GM12874 (cell line): ENCODE data around the gene RGS10.

Source experiments
- TF ChIP-seq, protein P1 (sequence below): IDR thresholded peaks from 2 replicates; pipeline ENCODE4 v1.5.1; 2011; ENCODE audit warnings: low read depth, mild to moderate bottlenecking, control low read depth, low read length, moderate library complexity; ENCODE audit not compliant: insufficient read depth

RGS10 gene

DNA sequence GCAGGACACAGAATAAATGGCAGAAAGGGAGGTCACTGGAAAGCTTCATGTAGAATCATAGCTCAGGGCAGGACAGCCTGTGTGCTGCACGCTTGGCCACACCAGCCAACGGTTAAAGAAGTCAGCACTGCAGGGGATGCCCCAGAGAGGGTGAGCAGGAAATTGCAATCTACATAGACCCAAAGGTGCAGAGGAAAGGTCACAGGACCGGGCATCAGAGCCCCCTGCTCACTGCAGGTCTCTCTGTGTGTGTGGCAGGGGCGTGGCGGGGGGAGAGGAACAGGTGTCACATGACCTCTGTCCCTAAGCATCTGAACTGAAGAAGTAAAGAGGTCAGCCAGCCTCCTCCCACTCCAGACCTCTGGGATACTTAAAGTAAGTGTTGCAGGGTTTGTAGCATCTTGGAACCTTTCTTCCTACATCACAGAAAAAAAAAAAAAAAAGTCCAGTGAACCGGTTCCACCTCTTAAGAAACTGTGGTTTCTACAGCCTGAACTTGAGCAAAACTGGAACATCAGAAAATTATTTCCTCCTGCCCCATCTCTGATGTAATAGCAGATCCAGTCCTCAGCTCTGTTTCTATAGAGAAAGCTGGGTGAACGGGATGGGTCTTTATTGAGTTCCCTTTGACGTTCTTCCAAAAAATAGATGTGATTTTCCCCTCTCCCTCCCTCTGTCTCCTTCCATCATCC is 64.3 kb downstream of the RGS10 start:
- TF ChIP-seq, protein P1, sequence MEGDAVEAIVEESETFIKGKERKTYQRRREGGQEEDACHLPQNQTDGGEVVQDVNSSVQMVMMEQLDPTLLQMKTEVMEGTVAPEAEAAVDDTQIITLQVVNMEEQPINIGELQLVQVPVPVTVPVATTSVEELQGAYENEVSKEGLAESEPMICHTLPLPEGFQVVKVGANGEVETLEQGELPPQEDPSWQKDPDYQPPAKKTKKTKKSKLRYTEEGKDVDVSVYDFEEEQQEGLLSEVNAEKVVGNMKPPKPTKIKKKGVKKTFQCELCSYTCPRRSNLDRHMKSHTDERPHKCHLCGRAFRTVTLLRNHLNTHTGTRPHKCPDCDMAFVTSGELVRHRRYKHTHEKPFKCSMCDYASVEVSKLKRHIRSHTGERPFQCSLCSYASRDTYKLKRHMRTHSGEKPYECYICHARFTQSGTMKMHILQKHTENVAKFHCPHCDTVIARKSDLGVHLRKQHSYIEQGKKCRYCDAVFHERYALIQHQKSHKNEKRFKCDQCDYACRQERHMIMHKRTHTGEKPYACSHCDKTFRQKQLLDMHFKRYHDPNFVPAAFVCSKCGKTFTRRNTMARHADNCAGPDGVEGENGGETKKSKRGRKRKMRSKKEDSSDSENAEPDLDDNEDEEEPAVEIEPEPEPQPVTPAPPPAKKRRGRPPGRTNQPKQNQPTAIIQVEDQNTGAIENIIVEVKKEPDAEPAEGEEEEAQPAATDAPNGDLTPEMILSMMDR = no peak

DNA sequence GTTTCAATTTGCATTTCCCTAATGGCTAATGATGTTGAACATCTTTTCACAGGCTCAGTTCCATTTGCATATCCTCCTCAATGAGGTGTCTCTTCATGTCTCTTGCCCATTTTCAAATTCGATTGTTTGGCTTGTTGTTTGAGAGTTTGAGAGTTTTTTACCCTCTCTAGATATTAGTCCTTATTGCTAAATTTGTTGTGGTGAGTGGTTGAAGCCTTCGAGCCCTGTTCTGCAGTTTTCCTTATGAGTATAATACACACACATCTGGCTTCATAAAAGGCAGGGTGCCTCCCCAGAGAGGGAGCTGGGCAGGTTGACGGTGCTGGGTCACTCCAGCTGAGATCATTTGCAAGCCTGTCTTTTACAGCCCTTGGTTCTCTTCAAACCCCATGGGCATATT is 65.1 kb downstream of the RGS10 start:
- TF ChIP-seq, protein P1 = no peak

DNA sequence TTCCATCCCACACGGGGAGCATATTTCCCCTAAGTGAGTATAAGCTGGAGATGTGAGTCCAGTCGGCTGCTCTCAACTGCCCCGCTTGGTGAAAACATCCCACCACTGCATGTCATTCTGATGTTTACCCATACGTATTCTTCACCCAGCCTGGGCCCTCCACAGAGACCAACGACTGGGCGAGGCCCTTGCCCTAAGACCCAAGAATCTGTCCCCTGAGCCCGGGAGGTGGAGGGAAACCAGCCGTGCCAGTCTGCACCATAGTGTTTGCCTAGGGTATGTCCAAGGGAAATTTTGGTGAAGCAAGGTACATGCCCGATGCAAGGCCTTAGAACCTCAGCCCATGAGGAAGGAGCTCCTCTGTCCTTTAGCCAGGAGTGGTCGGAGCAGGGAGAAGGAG is 67.9 kb downstream of the RGS10 start:
- TF ChIP-seq, protein P1 = no peak

DNA sequence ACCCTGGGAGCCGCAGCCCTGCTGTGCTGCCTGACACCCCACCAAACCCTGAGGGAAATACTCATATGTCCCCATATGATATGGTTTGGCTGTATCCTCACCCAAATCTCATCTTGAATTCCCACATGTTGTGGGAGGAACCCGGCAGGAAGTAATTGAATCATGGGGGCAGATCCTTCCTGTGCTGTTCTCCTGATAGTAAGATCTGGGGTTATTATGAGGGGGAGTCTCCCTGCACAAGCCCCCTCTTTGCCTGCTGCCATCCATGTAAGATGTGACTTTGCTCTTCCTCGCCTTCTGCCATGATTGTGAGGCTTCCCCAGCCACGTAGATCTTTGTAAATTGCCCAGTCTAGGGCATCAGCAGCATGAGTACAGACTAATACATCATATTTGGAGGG is 68.7 kb downstream of the RGS10 start:
- TF ChIP-seq, protein P1 = no peak

DNA sequence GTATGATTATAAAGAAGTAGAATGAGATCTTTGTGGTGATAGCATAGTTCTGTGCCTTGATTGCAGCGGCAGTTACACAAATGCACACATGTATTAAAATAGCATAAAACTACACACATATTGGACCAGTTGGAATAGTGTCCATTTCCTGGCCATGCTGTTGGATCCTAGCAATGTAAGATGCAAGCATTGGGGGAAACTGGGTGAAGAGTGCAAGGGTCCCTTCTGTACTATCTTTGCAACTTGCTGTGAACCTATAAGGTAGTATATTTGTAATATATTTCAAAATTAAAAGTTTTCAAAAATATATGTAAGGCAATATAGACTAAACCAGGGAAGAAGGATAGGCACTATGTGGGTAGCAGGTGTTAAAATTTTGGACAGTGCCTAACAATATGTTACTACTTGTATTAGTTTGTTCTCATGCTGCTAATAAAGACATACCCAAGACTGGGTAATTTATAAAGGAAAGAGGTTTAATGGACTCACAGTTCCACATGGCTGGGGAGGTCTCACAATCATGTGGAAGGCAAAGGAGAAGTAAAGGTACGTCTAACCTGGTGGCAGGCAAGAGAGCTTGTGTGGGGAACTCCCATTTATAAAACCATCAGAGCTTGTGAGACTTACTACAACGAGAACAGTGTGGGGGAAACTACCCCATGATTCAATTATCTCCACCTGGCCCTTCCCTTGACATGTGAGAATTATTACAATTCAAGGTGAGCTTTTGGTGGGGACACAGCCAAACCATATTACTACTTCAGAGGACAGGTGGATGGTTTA is 71.4 kb downstream of the RGS10 start:
- TF ChIP-seq, protein P1 = no peak

DNA sequence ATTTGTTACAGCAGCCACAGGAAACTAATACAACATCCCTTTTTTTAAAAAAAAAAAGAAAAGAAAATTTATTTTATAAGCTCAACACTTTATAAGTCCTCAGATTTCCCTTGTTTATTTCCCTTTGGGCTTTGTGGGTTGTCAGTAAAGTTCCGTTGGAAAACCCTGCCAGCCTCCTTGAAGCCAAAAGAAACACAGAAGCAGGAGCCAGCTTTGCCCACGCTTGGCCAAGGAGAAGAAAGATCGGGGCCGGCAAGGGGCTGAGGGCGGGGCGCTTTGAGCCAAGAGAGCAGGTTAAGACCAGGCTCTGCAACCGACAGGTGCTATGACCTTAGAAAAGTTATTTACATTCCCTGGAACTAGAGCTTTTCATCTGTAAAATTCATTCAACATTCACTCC is 72.7 kb downstream of the RGS10 start:
- TF ChIP-seq, protein P1 = no peak

DNA sequence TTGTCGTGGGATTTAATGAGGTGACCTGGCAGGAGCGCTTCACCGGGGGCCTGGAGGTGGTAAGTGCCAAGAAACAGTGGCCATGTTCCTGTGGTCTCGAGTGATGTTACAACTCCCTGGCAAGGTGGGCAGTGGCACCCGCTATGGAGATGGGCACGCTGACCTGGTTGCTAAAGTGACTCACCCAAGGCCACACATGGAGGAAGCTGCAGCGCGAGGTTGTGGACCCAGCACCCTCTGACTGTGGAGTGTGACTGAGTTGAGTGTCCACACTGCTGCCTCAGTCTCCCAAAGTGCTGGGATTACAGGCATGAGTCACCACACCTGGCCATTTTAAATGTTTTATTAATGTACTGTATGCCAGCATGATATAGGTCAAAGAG is 73.2 kb downstream of the RGS10 start:
- TF ChIP-seq, protein P1 = no peak
